Measurements from ENCODE around the gene CKAP4. TPM values are rescaled to one million over a fixed set of nuclear protein-coding genes. Genes with fewer than 3 reads are reported as not detected.

Gene CKAP4
- polyA plus RNA-seq, 2 of the 4 experiments (the other 2 are of a cell fraction): 70.4 to 108 TPM

DNA sequence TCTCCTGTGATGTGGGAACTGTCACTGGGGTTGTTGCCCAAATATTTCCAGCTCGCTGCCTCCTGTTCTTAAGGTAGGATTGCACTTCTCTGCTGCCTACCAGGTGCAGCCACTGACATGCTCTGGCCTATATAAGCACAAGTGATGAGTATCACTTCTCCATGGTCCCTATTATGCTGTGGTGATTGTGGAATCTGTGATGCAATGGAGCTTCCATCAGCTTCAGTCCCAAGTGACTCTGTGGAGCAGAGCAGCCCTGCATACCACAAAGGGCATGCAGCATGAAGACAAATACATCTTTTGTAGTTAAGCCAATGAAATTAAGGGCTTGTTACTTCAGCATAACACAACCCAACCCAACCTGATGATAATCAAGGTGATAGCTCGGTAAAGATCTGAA, 43.5 kb downstream of the CKAP4 start:
- H3K27ac ChIP-seq: no peak overlapping the region
- no peak for TF ChIP-seq HEYL (CRISPR knock-in tag; IDR thresholded peaks at IDR 0.05)
- no peak for TF ChIP-seq EHF (CRISPR knock-in tag; IDR thresholded peaks at IDR 0.05)
- no peak for TF ChIP-seq EHMT2 (IDR thresholded peaks at IDR 0.05; ENCODE audit: low read depth)
- TF ChIP-seq KDM1A (IDR thresholded peaks at IDR 0.05; ENCODE audit: low read depth): no peak
- TF ChIP-seq JUN (IDR thresholded peaks at IDR 0.05): no peak
- TF ChIP-seq, protein P1, sequence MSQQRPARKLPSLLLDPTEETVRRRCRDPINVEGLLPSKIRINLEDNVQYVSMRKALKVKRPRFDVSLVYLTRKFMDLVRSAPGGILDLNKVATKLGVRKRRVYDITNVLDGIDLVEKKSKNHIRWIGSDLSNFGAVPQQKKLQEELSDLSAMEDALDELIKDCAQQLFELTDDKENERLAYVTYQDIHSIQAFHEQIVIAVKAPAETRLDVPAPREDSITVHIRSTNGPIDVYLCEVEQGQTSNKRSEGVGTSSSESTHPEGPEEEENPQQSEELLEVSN (IDR thresholded peaks at IDR 0.05; ENCODE audit: borderline replicate concordance, low read depth): no peak
- no peaks in the 10 kb centered on the region for H3K9me3 ChIP-seq
- no peak overlapping the region for H3K4me3 ChIP-seq
- CTCF ChIA-PET: interaction anchor here (0.7 to 2.3 kb wide), 6 partner anchors 17 to 784 kb away, joined by 3 to 17 read pairs (median 4); no protein-coding TSS in a partner anchor
- no peaks in the 10 kb centered on the region for H3K4me1 ChIP-seq
- DNase-seq (ENCODE audit: low read depth in 1 of 2, low spot score in 1 of 2): no peak
- no peak for FAIRE-seq
- no peak for ATAC-seq
- WGBS (ENCODE audit: missing lambda C conversion rate): 72% methylated on average over 2 of the region's 2 CpGs
- no peak overlapping the region for H3K4me2 ChIP-seq
- POLR2A ChIA-PET: no interaction called here

DNA sequence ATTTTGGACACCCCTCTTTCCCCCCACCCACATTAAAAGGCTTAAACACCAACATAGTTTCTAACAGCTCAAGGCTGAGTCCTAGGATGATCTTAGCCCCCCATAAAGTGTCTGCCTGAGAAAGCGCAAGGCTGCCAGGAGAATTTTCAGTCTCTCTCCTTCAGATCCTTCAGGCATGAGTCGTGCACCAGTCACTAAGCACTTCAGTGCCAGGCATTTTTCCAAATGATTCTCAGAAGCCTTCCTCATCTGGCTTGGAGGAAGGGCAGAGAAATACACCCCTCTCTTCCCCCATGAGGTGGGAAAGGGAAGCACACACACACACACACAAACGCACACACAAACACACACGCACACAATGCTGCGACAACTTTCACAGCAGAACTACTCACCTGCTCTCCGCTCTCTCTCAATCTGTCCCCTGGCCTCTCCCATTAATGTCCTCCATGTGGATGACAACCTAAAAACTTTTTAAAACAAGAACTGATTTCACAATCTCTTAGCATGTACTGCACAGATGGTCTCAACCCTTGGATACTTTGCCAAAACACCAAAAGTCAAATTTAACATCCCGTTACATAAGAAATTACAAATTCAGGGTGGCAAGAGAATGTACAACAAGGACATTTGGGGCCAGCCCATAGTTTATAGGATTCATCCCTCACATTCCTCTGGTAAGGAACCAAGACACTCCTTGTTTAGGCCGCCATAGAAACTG, 49.8 kb downstream of the CKAP4 start:
- H3K27ac ChIP-seq: no peak overlapping the region
- H3K9me3 ChIP-seq: no peaks in the 10 kb centered on the region
- 72% methylated on average over 7 of the region's 8 CpGs for WGBS (ENCODE audit: missing lambda C conversion rate)
- H3K4me2 ChIP-seq: no peak overlapping the region
- TF ChIP-seq KDM5A (IDR thresholded peaks at IDR 0.05): no peak
- TF ChIP-seq, protein P2, sequence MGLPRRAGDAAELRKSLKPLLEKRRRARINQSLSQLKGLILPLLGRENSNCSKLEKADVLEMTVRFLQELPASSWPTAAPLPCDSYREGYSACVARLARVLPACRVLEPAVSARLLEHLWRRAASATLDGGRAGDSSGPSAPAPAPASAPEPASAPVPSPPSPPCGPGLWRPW (IDR thresholded peaks at IDR 0.05): no peak
- TF ChIP-seq, protein P3, sequence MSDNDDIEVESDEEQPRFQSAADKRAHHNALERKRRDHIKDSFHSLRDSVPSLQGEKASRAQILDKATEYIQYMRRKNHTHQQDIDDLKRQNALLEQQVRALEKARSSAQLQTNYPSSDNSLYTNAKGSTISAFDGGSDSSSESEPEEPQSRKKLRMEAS (IDR thresholded peaks at IDR 0.05): no peak
- no peak for TF ChIP-seq MAZ (IDR thresholded peaks at IDR 0.05; ENCODE audit: borderline replicate concordance, low read depth, low read length)
- no peak for TF ChIP-seq EHMT2 (IDR thresholded peaks at IDR 0.05; ENCODE audit: low read depth)
- no peak for TF ChIP-seq HDAC2 (IDR thresholded peaks at IDR 0.05)
- no peak for TF ChIP-seq JUN (IDR thresholded peaks at IDR 0.05)
- TF ChIP-seq TP53 (CRISPR knock-in tag; IDR thresholded peaks at IDR 0.05): no peak
- no peak for TF ChIP-seq BHLHE40 (IDR thresholded peaks at IDR 0.05; ENCODE audit: low read depth, low read length)
- TF ChIP-seq RFX5 (IDR thresholded peaks at IDR 0.05): no peak
- no peak for TF ChIP-seq ZSCAN20 (CRISPR knock-in tag; IDR thresholded peaks at IDR 0.05)
- H3K4me3 ChIP-seq: no peak overlapping the region
- ATAC-seq: no peak
- POLR2A ChIA-PET: no interaction called here
- no peak for FAIRE-seq
- CTCF ChIA-PET: interaction anchor here (1.0 kb wide), 2 partner anchors 61 to 614 kb away, joined by 3 read pairs; no protein-coding TSS in a partner anchor
- no peaks in the 10 kb centered on the region for H3K4me1 ChIP-seq
- DNase-seq (ENCODE audit: low read depth in 1 of 2, low spot score in 1 of 2): no peak

DNA sequence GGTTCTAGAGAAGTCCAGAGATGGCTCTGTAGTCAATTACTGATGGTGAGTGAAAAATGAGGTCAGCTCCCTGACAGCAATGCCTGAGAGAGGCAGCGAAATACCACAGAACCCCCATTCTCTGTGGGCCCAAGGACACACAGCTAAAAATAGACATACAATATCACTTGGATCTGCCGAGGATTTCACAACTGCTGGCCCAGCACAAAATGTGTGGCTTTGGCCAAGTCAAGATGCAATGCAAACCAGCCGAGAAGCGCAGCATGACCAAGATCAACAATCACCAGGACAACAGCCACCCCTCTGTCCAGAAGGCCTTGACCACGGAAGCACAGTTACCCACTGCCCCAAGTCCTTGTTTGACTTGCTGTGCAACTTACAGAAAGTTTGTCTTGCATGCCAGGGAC, 52.2 kb downstream of the CKAP4 start:
- ATAC-seq: no peak
- no peak for DNase-seq (ENCODE audit: low read depth in 1 of 2, low spot score in 1 of 2)
- no peaks in the 10 kb centered on the region for H3K4me1 ChIP-seq
- POLR2A ChIA-PET: no interaction called here
- WGBS (ENCODE audit: missing lambda C conversion rate): 54% methylated on average over 5 of the region's 5 CpGs
- TF ChIP-seq ZNF302 (CRISPR knock-in tag; IDR thresholded peaks at IDR 0.05): no peak
- TF ChIP-seq, protein P4, sequence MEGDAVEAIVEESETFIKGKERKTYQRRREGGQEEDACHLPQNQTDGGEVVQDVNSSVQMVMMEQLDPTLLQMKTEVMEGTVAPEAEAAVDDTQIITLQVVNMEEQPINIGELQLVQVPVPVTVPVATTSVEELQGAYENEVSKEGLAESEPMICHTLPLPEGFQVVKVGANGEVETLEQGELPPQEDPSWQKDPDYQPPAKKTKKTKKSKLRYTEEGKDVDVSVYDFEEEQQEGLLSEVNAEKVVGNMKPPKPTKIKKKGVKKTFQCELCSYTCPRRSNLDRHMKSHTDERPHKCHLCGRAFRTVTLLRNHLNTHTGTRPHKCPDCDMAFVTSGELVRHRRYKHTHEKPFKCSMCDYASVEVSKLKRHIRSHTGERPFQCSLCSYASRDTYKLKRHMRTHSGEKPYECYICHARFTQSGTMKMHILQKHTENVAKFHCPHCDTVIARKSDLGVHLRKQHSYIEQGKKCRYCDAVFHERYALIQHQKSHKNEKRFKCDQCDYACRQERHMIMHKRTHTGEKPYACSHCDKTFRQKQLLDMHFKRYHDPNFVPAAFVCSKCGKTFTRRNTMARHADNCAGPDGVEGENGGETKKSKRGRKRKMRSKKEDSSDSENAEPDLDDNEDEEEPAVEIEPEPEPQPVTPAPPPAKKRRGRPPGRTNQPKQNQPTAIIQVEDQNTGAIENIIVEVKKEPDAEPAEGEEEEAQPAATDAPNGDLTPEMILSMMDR (IDR thresholded peaks at IDR 0.05): no peak
- no peak for TF ChIP-seq NPAS2 (CRISPR knock-in tag; IDR thresholded peaks at IDR 0.05; ENCODE audit: borderline replicate concordance)
- TF ChIP-seq RARB (CRISPR knock-in tag; IDR thresholded peaks at IDR 0.05): no peak
- TF ChIP-seq CHD2 (IDR thresholded peaks at IDR 0.05; ENCODE audit: low read length, partially characterized antibody): no peak
- TF ChIP-seq, protein P3 (IDR thresholded peaks at IDR 0.05): no peak
- TF ChIP-seq, protein P5, sequence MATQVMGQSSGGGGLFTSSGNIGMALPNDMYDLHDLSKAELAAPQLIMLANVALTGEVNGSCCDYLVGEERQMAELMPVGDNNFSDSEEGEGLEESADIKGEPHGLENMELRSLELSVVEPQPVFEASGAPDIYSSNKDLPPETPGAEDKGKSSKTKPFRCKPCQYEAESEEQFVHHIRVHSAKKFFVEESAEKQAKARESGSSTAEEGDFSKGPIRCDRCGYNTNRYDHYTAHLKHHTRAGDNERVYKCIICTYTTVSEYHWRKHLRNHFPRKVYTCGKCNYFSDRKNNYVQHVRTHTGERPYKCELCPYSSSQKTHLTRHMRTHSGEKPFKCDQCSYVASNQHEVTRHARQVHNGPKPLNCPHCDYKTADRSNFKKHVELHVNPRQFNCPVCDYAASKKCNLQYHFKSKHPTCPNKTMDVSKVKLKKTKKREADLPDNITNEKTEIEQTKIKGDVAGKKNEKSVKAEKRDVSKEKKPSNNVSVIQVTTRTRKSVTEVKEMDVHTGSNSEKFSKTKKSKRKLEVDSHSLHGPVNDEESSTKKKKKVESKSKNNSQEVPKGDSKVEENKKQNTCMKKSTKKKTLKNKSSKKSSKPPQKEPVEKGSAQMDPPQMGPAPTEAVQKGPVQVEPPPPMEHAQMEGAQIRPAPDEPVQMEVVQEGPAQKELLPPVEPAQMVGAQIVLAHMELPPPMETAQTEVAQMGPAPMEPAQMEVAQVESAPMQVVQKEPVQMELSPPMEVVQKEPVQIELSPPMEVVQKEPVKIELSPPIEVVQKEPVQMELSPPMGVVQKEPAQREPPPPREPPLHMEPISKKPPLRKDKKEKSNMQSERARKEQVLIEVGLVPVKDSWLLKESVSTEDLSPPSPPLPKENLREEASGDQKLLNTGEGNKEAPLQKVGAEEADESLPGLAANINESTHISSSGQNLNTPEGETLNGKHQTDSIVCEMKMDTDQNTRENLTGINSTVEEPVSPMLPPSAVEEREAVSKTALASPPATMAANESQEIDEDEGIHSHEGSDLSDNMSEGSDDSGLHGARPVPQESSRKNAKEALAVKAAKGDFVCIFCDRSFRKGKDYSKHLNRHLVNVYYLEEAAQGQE (IDR thresholded peaks at IDR 0.05): no peak
- TF ChIP-seq, protein P6, sequence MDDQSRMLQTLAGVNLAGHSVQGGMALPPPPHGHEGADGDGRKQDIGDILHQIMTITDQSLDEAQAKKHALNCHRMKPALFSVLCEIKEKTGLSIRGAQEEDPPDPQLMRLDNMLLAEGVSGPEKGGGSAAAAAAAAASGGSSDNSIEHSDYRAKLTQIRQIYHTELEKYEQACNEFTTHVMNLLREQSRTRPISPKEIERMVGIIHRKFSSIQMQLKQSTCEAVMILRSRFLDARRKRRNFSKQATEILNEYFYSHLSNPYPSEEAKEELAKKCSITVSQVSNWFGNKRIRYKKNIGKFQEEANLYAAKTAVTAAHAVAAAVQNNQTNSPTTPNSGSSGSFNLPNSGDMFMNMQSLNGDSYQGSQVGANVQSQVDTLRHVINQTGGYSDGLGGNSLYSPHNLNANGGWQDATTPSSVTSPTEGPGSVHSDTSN (IDR thresholded peaks at IDR 0.05): no peak
- H3K4me3 ChIP-seq: no peak overlapping the region
- no peaks in the 10 kb centered on the region for H3K9me3 ChIP-seq
- no peak overlapping the region for H3K4me2 ChIP-seq
- H3K27ac ChIP-seq: no peak overlapping the region
- CTCF ChIA-PET: interaction anchor here (1.2 kb wide), 1 partner anchor 32 kb away, joined by 3 read pairs; no protein-coding TSS in a partner anchor
- FAIRE-seq: no peak
